ENCODE data around the gene SPACA7. TPM values are rescaled to one million over a fixed set of nuclear protein-coding genes. Genes with fewer than 3 reads are reported as not detected.

The SPACA7 gene
- total and polyA plus RNA-seq, 9 of the 15 experiments (the other 6 are each of a cell fraction or from before 2014, with no cell fraction given) = not detected

DNA sequence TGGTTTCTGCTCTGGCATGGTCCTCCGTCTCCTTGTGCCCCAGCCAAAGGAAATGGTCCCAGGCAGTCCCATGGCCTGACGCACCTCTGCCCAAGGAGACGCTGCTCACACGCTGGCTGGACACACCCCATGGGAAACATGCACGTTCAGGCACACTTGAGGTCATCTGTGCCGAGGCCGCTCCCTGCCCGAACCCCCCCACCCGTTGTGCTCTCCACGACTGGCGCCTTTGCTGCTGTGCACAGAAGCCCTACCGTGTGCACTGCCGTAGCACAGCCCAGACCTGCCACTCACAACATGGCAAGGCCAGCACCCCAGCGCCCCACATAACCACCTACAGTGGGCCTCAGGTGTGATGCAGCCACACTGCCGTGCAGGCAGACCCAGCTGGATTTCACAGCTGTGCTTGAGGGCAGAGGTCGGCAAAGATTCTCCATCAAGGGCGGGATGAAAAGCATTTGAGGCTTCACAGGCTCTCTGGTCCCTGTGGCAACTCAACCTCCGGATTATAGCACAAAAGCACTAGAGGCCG is 65.7 kb downstream of the SPACA7 start (continued):
- TF ChIP-seq, protein P1, sequence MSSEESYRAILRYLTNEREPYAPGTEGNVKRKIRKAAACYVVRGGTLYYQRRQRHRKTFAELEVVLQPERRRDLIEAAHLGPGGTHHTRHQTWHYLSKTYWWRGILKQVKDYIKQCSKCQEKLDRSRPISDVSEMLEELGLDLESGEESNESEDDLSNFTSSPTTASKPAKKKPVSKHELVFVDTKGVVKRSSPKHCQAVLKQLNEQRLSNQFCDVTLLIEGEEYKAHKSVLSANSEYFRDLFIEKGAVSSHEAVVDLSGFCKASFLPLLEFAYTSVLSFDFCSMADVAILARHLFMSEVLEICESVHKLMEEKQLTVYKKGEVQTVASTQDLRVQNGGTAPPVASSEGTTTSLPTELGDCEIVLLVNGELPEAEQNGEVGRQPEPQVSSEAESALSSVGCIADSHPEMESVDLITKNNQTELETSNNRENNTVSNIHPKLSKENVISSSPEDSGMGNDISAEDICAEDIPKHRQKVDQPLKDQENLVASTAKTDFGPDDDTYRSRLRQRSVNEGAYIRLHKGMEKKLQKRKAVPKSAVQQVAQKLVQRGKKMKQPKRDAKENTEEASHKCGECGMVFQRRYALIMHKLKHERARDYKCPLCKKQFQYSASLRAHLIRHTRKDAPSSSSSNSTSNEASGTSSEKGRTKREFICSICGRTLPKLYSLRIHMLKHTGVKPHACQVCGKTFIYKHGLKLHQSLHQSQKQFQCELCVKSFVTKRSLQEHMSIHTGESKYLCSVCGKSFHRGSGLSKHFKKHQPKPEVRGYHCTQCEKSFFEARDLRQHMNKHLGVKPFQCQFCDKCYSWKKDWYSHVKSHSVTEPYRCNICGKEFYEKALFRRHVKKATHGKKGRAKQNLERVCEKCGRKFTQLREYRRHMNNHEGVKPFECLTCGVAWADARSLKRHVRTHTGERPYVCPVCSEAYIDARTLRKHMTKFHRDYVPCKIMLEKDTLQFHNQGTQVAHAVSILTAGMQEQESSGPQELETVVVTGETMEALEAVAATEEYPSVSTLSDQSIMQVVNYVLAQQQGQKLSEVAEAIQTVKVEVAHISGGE (CRISPR knock-in tag; IDR thresholded peaks at IDR 0.05) = no peak
- TF ChIP-seq CSDE1 (IDR thresholded peaks at IDR 0.05) (no peak), PTBP1 (IDR thresholded peaks at IDR 0.05; ENCODE audit: low read depth, low read length) (no peak), CCAR2 (IDR thresholded peaks at IDR 0.05; ENCODE audit: low read depth, low read length) (no peak), U2AF1 (optimal IDR thresholded peaks at IDR 0.05; ENCODE audit: low read depth, low read length) (no peak)
- TF ChIP-seq, protein P2, sequence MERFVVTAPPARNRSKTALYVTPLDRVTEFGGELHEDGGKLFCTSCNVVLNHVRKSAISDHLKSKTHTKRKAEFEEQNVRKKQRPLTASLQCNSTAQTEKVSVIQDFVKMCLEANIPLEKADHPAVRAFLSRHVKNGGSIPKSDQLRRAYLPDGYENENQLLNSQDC (CRISPR knock-in tag; IDR thresholded peaks at IDR 0.05) = no peak
- TF ChIP-seq, protein P3, sequence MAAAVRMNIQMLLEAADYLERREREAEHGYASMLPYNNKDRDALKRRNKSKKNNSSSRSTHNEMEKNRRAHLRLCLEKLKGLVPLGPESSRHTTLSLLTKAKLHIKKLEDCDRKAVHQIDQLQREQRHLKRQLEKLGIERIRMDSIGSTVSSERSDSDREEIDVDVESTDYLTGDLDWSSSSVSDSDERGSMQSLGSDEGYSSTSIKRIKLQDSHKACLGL (CRISPR knock-in tag; IDR thresholded peaks at IDR 0.05; ENCODE audit: borderline replicate concordance, poor library complexity, severe bottlenecking) = no peak

All from K562 (cell line).